Measurements from ENCODE around the gene SUFU.

The SUFU gene

GRCh38 chr10:102654969-102655368, 151.2 kb downstream of the SUFU start:
- TF ChIP-seq CTCF (IDR thresholded peaks at IDR 0.05; ENCODE audit: insufficient read depth, low read length, poor library complexity, severe bottlenecking) (no peak), EZH2phosphoT487 (conservative IDR thresholded peaks at IDR 0.05; ENCODE audit: low read length) (no peak)
- no peaks in the 10 kb centered on the region for H3K36me3 ChIP-seq (ENCODE audit: low read length)
- no peak overlapping the region for H3K4me3 ChIP-seq (ENCODE audit: insufficient read depth, low read length, poor library complexity, severe bottlenecking)
- no peaks in the 10 kb centered on the region; the same call in 1 of the 2 replicates for H3F3A ChIP-seq (ENCODE audit: insufficient read depth)
- no peak overlapping the region for H3K4me2 ChIP-seq (ENCODE audit: low read depth, low read length, poor library complexity, severe bottlenecking)
- no peaks in the 10 kb centered on the region for H3K9me3 ChIP-seq (ENCODE audit: insufficient read depth, low read length)
- no peaks in the 10 kb centered on the region for H3K9me2 ChIP-seq (replicated peaks; ENCODE audit: insufficient read depth, low read length)
- no peak overlapping the region for H3K9ac ChIP-seq (ENCODE audit: low read length)
- no peak overlapping the region for H3K27ac ChIP-seq (ENCODE audit: low read depth, low read length)
- peaks cover 23% of the 10 kb centered on the region for H3K79me2 ChIP-seq (ENCODE audit: insufficient read depth, low read length)
- H3K27me3 ChIP-seq (ENCODE audit: low read length), result no peaks in the 10 kb centered on the region
- no peak overlapping the region for H2AFZ ChIP-seq (ENCODE audit: low read depth, low read length, severe bottlenecking)
- H4K20me1 ChIP-seq (ENCODE audit: low read depth, low read length), result no peaks in the 10 kb centered on the region

- H3K9me3 ChIP-seq (ENCODE audit: insufficient read depth, low read length), result no peaks in the 10 kb centered on the region
- H2AFZ ChIP-seq (ENCODE audit: low read depth, low read length, severe bottlenecking), result no peak overlapping the region
- H3K27me3 ChIP-seq (ENCODE audit: low read length), result no peaks in the 10 kb centered on the region
- no peak overlapping the region for H3K4me2 ChIP-seq (ENCODE audit: low read depth, low read length, poor library complexity, severe bottlenecking)
- H3K27ac ChIP-seq (ENCODE audit: low read depth, low read length), result no peak overlapping the region
- H3K9me2 ChIP-seq (replicated peaks; ENCODE audit: insufficient read depth, low read length), result no peaks in the 10 kb centered on the region
- H3K36me3 ChIP-seq (ENCODE audit: low read length), result no peaks in the 10 kb centered on the region
- TF ChIP-seq EZH2phosphoT487 (conservative IDR thresholded peaks at IDR 0.05; ENCODE audit: low read length) (no peak), CTCF (IDR thresholded peaks at IDR 0.05; ENCODE audit: insufficient read depth, low read length, poor library complexity, severe bottlenecking) (no peak)
- no peaks in the 10 kb centered on the region; the same call in 1 of the 2 replicates for H3F3A ChIP-seq (ENCODE audit: insufficient read depth)
- no peaks in the 10 kb centered on the region for H4K20me1 ChIP-seq (ENCODE audit: low read depth, low read length)
- no peak overlapping the region for H3K4me3 ChIP-seq (ENCODE audit: insufficient read depth, low read length, poor library complexity, severe bottlenecking)
- H3K79me2 ChIP-seq (ENCODE audit: insufficient read depth, low read length), result peaks cover 13% of the 10 kb centered on the region; the same call in 1 of the 2 replicates
- no peak overlapping the region for H3K9ac ChIP-seq (ENCODE audit: low read length)
These were observed 152.3 kb downstream of the SUFU start for GRCh38 chr10:102656026-102656425.

- Histone ChIP-seq H4K20me1 (ENCODE audit: low read depth, low read length) (no peaks in the 10 kb centered on the region), H3K4me3 (ENCODE audit: insufficient read depth, low read length, poor library complexity, severe bottlenecking) (no peak overlapping the region), H3K9me2 (replicated peaks; ENCODE audit: insufficient read depth, low read length) (no peaks in the 10 kb centered on the region), H3K79me2 (ENCODE audit: insufficient read depth, low read length) (peaks cover 7% of the 10 kb centered on the region; the same call in 1 of the 2 replicates), H3K27me3 (ENCODE audit: low read length) (no peaks in the 10 kb centered on the region), H3F3A (ENCODE audit: insufficient read depth) (no peaks in the 10 kb centered on the region; the same call in 1 of the 2 replicates), H2AFZ (ENCODE audit: low read depth, low read length, severe bottlenecking) (no peak overlapping the region), H3K9me3 (ENCODE audit: insufficient read depth, low read length) (no peaks in the 10 kb centered on the region), H3K27ac (ENCODE audit: low read depth, low read length) (no peak overlapping the region), H3K36me3 (ENCODE audit: low read length) (no peaks in the 10 kb centered on the region), H3K4me2 (ENCODE audit: low read depth, low read length, poor library complexity, severe bottlenecking) (no peak overlapping the region), H3K9ac (ENCODE audit: low read length) (no peak overlapping the region)
- TF ChIP-seq CTCF (IDR thresholded peaks at IDR 0.05; ENCODE audit: insufficient read depth, low read length, poor library complexity, severe bottlenecking), result no peak
- no peak for TF ChIP-seq EZH2phosphoT487 (conservative IDR thresholded peaks at IDR 0.05; ENCODE audit: low read length)
These were observed 153.1 kb downstream of the SUFU start for GRCh38 chr10:102656791-102657371.

All from SU-DHL-6 (cell line).